GM06990 (cell line): ENCODE measurements around the gene DPY19L3.
"Not testable (repeated sequence)": the region's sequence is repeated elsewhere in the genome, so short reads cannot be mapped to it uniquely, and the experiment has no call there.

Source experiments
- DNase-seq: peaks from one replicate; pipeline ENCODE4 v3.0.0-alpha.2; 2011; ENCODE audit not compliant: insufficient read length; ENCODE audit errors: extremely low read depth
- H3K27me3 ChIP-seq: replicated peaks from 2 replicates; pipeline ENCODE4 v1.6.0; 2011; ENCODE audit warnings: low read length; ENCODE audit not compliant: control insufficient read depth, insufficient read depth
- H3K36me3 ChIP-seq: 2 replicates; pipeline ENCODE4 v1.5.1; 2011; ENCODE audit warnings: low read length; ENCODE audit not compliant: control insufficient read depth, insufficient read depth
- H3K4me3 ChIP-seq: replicated peaks from 2 replicates; pipeline ENCODE4 v1.5.1; 2011; ENCODE audit warnings: low read depth, mild to moderate bottlenecking, control low read depth, low read length
- CTCF ChIP-seq: IDR thresholded peaks from 2 replicates; pipeline ENCODE4 v1.5.1; 2011; ENCODE audit warnings: low read length, control low read depth, mild to moderate bottlenecking, inconsistent platforms; ENCODE audit not compliant: insufficient read depth, poor library complexity, severe bottlenecking

DPY19L3 gene

GRCh38 chr19:32497391-32497790, 91.8 kb downstream of the DPY19L3 start:
- no peak for TF ChIP-seq CTCF
- Histone ChIP-seq H3K4me3 (no peak overlapping the region), H3K27me3 (no peaks in the 10 kb centered on the region), H3K36me3 (no peaks in the 10 kb centered on the region)
- DNase-seq = no peak

- Histone ChIP-seq H3K4me3 (no peak overlapping the region), H3K27me3 (no peaks in the 10 kb centered on the region), H3K36me3 (no peaks in the 10 kb centered on the region)
- no peak for DNase-seq
- TF ChIP-seq CTCF = no peak
Observed at GRCh38 chr19:32498648-32499200, 93.2 kb downstream of the DPY19L3 start.

GRCh38 chr19:32512498-32512897, 106.9 kb downstream of the DPY19L3 start:
- DNase-seq, H3K27me3 ChIP-seq, H3K4me3 ChIP-seq, H3K36me3 ChIP-seq: not testable (repeated sequence)

- DNase-seq = no peak
- no peak for TF ChIP-seq CTCF
- Histone ChIP-seq H3K36me3 (no peaks in the 10 kb centered on the region), H3K27me3 (no peaks in the 10 kb centered on the region), H3K4me3 (no peak overlapping the region)
Observed at GRCh38 chr19:32519023-32519422, 113.5 kb downstream of the DPY19L3 start.

- Histone ChIP-seq H3K4me3 (no peak overlapping the region), H3K27me3 (no peaks in the 10 kb centered on the region), H3K36me3 (no peaks in the 10 kb centered on the region)
- TF ChIP-seq CTCF = no peak
- no peak for DNase-seq
Observed at GRCh38 chr19:32522967-32523366, 117.4 kb downstream of the DPY19L3 start.

- H3K36me3 ChIP-seq = no peaks in the 10 kb centered on the region
- TF ChIP-seq CTCF = no peak
- H3K4me3 ChIP-seq = no peak overlapping the region
- DNase-seq = no peak
- H3K27me3 ChIP-seq = no peaks in the 10 kb centered on the region
Observed at GRCh38 chr19:32526895-32527294, 121.3 kb downstream of the DPY19L3 start.
